ENCODE measurements around the gene TEKT2.

TEKT2 gene

GRCh38 chr1:36132029-36132428, 48.1 kb downstream of the TEKT2 start:
- DNase-seq = no peak

- no peak for DNase-seq
These were observed 49.6 kb downstream of the TEKT2 start for GRCh38 chr1:36133484-36133883.

- DNase-seq = peak; percentile 81
These were observed 50.1 kb downstream of the TEKT2 start for GRCh38 chr1:36134031-36134430.

GRCh38 chr1:36134505-36135329, 50.8 kb downstream of the TEKT2 start:
- peak; percentile 91 for DNase-seq

- DNase-seq = no peak
These were observed 51.4 kb downstream of the TEKT2 start for GRCh38 chr1:36135330-36135667.

- no peak for DNase-seq
These were observed 51.9 kb downstream of the TEKT2 start for GRCh38 chr1:36135796-36136195.

GRCh38 chr1:36136535-36136934, 52.6 kb downstream of the TEKT2 start:
- no peak for DNase-seq

- no peak for DNase-seq
These were observed 53.3 kb downstream of the TEKT2 start for GRCh38 chr1:36137226-36137625.

GRCh38 chr1:36137776-36138175, 53.9 kb downstream of the TEKT2 start:
- DNase-seq = no peak
